SK-N-SH treated with all-trans-retinoic acid at 6 μM for 48 hours (cell line): ENCODE results near the gene PRTFDC1.

Experiments used
- ARNTL ChIP-seq: fragments of 450-650 bp; formaldehyde crosslinking; IDR thresholded peaks from 2 replicates; pipeline ENCODE4 v1.5.0; 2020; ENCODE audit warnings: low read depth, mild to moderate bottlenecking, moderate library complexity, borderline replicate concordance
- CREB5 ChIP-seq: fragments of 250-450 bp; sonication (Bioruptor Pico); IDR thresholded peaks from 2 replicates; pipeline ENCODE4 v1.5.1; 2020; ENCODE audit warnings: low read depth, mild to moderate bottlenecking, moderate library complexity
- CSDC2 ChIP-seq: fragments of 250-450 bp; sonication (Bioruptor Pico); IDR thresholded peaks from 2 replicates; pipeline ENCODE4 v1.5.0; 2020; ENCODE audit warnings: mild to moderate bottlenecking, moderate library complexity
- GLIS3 ChIP-seq: fragments of 250-450 bp; sonication (Bioruptor Pico); IDR thresholded peaks from 2 replicates; pipeline ENCODE4 v1.5.0; 2020; ENCODE audit warnings: mild to moderate bottlenecking, moderate library complexity
- PATZ1 ChIP-seq: fragments of 250-450 bp; sonication (Bioruptor Pico); IDR thresholded peaks from 2 replicates; pipeline ENCODE4 v1.8.0; 2020; ENCODE audit warnings: mild to moderate bottlenecking, moderate library complexity, borderline replicate concordance
- POU6F1 ChIP-seq: fragments of 250-450 bp; sonication (Bioruptor Pico); IDR thresholded peaks from 2 replicates; pipeline ENCODE4 v1.8.0; 2021; ENCODE audit warnings: low read depth, mild to moderate bottlenecking, moderate library complexity, borderline replicate concordance
- RARB ChIP-seq: fragments of 250-450 bp; sonication (Bioruptor Pico); IDR thresholded peaks from 2 replicates; pipeline ENCODE4 v1.8.0; 2021; ENCODE audit warnings: mild to moderate bottlenecking, moderate library complexity
- SNAI2 ChIP-seq: fragments of 250-450 bp; sonication (Bioruptor Pico); IDR thresholded peaks from 2 replicates; pipeline ENCODE4 v1.5.0; 2020; ENCODE audit warnings: mild to moderate bottlenecking, moderate library complexity
- TOX ChIP-seq: fragments of 250-450 bp; sonication (Bioruptor Pico); IDR thresholded peaks from 2 replicates; pipeline ENCODE4 v1.8.0; 2021; ENCODE audit warnings: mild to moderate bottlenecking, moderate library complexity, borderline replicate concordance
- ZFP3 ChIP-seq: fragments of 250-450 bp; sonication (Bioruptor Pico); IDR thresholded peaks from 2 replicates; pipeline ENCODE4 v1.5.0; 2020; ENCODE audit warnings: mild to moderate bottlenecking, moderate library complexity
- ZFP30 ChIP-seq: fragments of 450-650 bp; formaldehyde crosslinking; IDR thresholded peaks from 2 replicates; pipeline ENCODE4 v1.5.0; 2022; ENCODE audit warnings: mild to moderate bottlenecking, moderate library complexity
- ZNF70 ChIP-seq: fragments of 450-650 bp; formaldehyde crosslinking; IDR thresholded peaks from 2 replicates; pipeline ENCODE4 v1.5.0; 2020; ENCODE audit warnings: mild to moderate bottlenecking, moderate library complexity

- TF ChIP-seq ARNTL (CRISPR knock-in tag), result no peak
- TF ChIP-seq ZNF70 (CRISPR knock-in tag), result no peak
- no peak for TF ChIP-seq SNAI2 (CRISPR knock-in tag)
- no peak for TF ChIP-seq GLIS3 (CRISPR knock-in tag)
- no peak for TF ChIP-seq CSDC2 (CRISPR knock-in tag)
- TF ChIP-seq ZFP30 (CRISPR knock-in tag), result no peak
- no peak for TF ChIP-seq PATZ1 (CRISPR knock-in tag)
- TF ChIP-seq RARB, result no peak
- no peak for TF ChIP-seq TOX (CRISPR knock-in tag)
- no peak for TF ChIP-seq CREB5
- no peak for TF ChIP-seq POU6F1 (CRISPR knock-in tag)
- no peak for TF ChIP-seq ZFP3 (CRISPR knock-in tag)
These were observed 129.8 kb downstream of the PRTFDC1 start for GRCh38 chr10:24822590-24822989.
